Caco-2 (cell line): ENCODE results near the gene CCNA1. TPM values are rescaled to one million over a fixed set of nuclear protein-coding genes. Genes with fewer than 3 reads are reported as not detected.

Experiments used
- BruUV-seq: library from RNA; stranded (reverse); fragments of 400-500 nt; replicated peaks from 2 replicates; lab custom pipeline; 2021; lab: Mats Ljungman, UMichigan
- CTCF ChIA-PET: fragments of 300-600 bp; sonication (Branson Sonifier 250); formaldehyde crosslinking; loops from one replicate; lab custom pipeline; 2022; ENCODE audit warnings: antibody characterized with exemption; lab: Charles Lee
- POLR2A ChIA-PET: fragments of 300-600 bp; sonication (Branson Sonifier 250); formaldehyde crosslinking; loops from one replicate; lab custom pipeline; 2022; ENCODE audit warnings: antibody characterized with exemption; lab: Charles Lee
- DNase-seq, 2 experiments: peaks; one replicate each; pipeline versions ENCODE4 v3.0.0 to v3.0.0-alpha.2; 2020 to 2022
- H3K27me3 ChIP-seq: replicated peaks from 2 replicates; pipeline ENCODE4 v1.6.0; 2011; ENCODE audit warnings: low read length; ENCODE audit not compliant: control insufficient read depth, insufficient read depth
- H3K36me3 ChIP-seq: 2 replicates; pipeline ENCODE4 v1.5.1; 2011; ENCODE audit warnings: low read length; ENCODE audit not compliant: control insufficient read depth, insufficient read depth
- H3K4me1 ChIP-seq: fragments of 250-450 bp; sonication (Bioruptor Pico); 2 replicates; pipeline ENCODE4 v1.5.1; 2020; ENCODE audit warnings: mild to moderate bottlenecking
- H3K4me3 ChIP-seq: 2 replicates; pipeline ENCODE4 v1.5.1; 2011; ENCODE audit warnings: low read depth, mild to moderate bottlenecking, control low read depth, low read length
- H3K9me3 ChIP-seq: fragments of 250-450 bp; sonication (Bioruptor Pico); 2 replicates; pipeline ENCODE4 v1.5.1; 2020; ENCODE audit warnings: mild to moderate bottlenecking, moderate library complexity
- H3K27ac Mint-ChIP-seq: one replicate; pipeline ENCODE4 v1.8.0; 2022; ENCODE audit warnings: mixed read lengths; ENCODE audit not compliant: unreplicated experiment
- H3K27me3 Mint-ChIP-seq: one replicate; pipeline ENCODE4 v1.8.0; 2022; ENCODE audit warnings: mixed read lengths; ENCODE audit not compliant: insufficient read depth, unreplicated experiment
- H3K36me3 Mint-ChIP-seq: one replicate; pipeline ENCODE4 v1.8.0; 2022; ENCODE audit warnings: mild to moderate bottlenecking, mixed read lengths; ENCODE audit not compliant: insufficient read depth, unreplicated experiment
- H3K4me1 Mint-ChIP-seq: one replicate; pipeline ENCODE4 v1.8.0; 2022; ENCODE audit warnings: low read depth, mixed read lengths; ENCODE audit not compliant: unreplicated experiment
- H3K4me3 Mint-ChIP-seq: one replicate; pipeline ENCODE4 v1.8.0; 2022; ENCODE audit warnings: mild to moderate bottlenecking, moderate library complexity, mixed read lengths; ENCODE audit not compliant: unreplicated experiment
- H3K9me3 Mint-ChIP-seq: one replicate; pipeline ENCODE4 v1.8.0; 2022; ENCODE audit warnings: mixed read lengths; ENCODE audit not compliant: unreplicated experiment
- intact Hi-C: fragments of 100-400 bp; cut with micrococcal nuclease; formaldehyde crosslinking; loops from one replicate; pipeline ENCODE4 v1.10.0; 2022; ENCODE audit not compliant: unreplicated experiment
- total RNA-seq: library from RNA; stranded (reverse); gene quantifications from 2 replicates; pipeline ENCODE4 v1.2.3, GENCODE V29; 2022
- TF ChIP-seq, protein P1 (sequence below), 2 experiments: fragments of 200-600 bp in 1 of 2; IDR thresholded peaks; 1 replicate in 1 of 2; 2 replicates in 1 of 2; pipeline versions ENCODE4 v1.5.1 to v1.8.0; 2011 to 2022; ENCODE audit warnings: antibody characterized with exemption in 1 of 2, control low read depth in 1 of 2, inconsistent platforms in 1 of 2, low read depth in 1 of 2, low read length in 1 of 2, mild to moderate bottlenecking in 1 of 2, moderate library complexity in 1 of 2; ENCODE audit not compliant: insufficient read depth in 1 of 2, severe bottlenecking in 1 of 2, unreplicated experiment in 1 of 2

Gene CCNA1
- total RNA-seq, 1 experiment from 2014 or later = not detected

DNA sequence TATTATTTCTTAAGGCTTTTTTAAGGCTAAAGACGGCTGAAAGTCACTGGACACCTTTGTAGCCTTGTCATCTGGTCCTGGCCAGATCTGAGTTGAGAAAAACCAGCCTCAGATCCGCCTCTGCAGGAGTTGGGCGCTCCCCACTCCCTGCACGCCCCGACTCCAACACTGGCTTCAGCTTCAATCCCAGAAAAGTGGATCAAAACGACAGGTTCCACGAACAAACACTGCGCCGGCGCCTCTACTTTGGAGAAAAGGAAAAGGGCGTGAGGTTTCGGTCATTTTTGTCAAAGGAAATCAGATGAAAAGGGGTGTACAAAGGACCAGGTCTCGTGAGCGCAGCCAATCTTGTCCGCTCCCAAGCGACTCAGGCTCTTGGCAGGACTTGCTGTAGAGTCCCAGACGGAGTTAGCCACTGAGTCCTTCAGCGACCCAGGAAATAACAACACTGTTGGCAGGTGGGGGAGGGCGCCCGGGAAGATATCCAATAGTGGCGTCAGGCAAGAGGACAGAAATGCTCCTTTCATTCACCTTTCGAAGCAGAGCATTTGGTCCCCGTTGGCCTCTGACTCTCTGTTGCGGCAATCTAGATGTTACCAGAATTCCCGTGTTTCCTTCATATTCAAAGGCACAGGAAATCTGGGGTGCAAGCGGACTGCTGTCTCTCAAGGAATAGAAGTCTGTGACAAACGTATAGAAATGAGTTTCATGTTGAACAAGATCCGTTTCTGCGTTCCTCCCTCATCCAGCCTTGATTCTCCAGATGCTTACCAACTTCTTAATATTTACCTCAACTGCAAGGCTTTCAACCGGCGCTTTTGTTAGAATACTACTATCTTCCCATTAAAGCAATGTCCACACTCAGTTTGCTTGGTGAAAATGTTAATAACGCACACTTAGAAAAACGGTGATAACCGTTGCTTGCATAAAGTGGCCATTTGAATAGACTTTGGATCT, 1.8 kb upstream of the CCNA1 start:
- Histone ChIP-seq H3K36me3 (no peaks in the 10 kb centered on the region), H3K4me1 (no peaks in the 10 kb centered on the region), H3K27me3 (no peaks in the 10 kb centered on the region), H3K4me3 (no peak overlapping the region), H3K9me3 (no peaks in the 10 kb centered on the region)
- TF ChIP-seq, protein P1, sequence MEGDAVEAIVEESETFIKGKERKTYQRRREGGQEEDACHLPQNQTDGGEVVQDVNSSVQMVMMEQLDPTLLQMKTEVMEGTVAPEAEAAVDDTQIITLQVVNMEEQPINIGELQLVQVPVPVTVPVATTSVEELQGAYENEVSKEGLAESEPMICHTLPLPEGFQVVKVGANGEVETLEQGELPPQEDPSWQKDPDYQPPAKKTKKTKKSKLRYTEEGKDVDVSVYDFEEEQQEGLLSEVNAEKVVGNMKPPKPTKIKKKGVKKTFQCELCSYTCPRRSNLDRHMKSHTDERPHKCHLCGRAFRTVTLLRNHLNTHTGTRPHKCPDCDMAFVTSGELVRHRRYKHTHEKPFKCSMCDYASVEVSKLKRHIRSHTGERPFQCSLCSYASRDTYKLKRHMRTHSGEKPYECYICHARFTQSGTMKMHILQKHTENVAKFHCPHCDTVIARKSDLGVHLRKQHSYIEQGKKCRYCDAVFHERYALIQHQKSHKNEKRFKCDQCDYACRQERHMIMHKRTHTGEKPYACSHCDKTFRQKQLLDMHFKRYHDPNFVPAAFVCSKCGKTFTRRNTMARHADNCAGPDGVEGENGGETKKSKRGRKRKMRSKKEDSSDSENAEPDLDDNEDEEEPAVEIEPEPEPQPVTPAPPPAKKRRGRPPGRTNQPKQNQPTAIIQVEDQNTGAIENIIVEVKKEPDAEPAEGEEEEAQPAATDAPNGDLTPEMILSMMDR (IDR thresholded peaks at IDR 0.05; ENCODE audit: insufficient read depth in 1 of 2, low read depth in 1 of 2, low read length in 1 of 2, severe bottlenecking in 1 of 2, unreplicated experiment in 1 of 2) = no peak
- H3K4me3 Mint-ChIP-seq = no peak overlapping the region
- peaks cover 10% of the 10 kb centered on the region for H3K9me3 Mint-ChIP-seq
- BruUV-seq = no TSS peak
- ChIA-PET CTCF (no interaction called here), POLR2A (interaction anchor here (0.7 kb wide), 1 partner anchor 389 kb away, joined by 4 read pairs; the partner anchor contains the start of gene RFXAP)
- H3K27me3 Mint-ChIP-seq = no peaks in the 10 kb centered on the region
- intact Hi-C loops = no loop called here
- DNase-seq = no peak
- no peaks in the 10 kb centered on the region for H3K36me3 Mint-ChIP-seq
- no peaks in the 10 kb centered on the region for H3K4me1 Mint-ChIP-seq
- no peak overlapping the region for H3K27ac Mint-ChIP-seq

DNA sequence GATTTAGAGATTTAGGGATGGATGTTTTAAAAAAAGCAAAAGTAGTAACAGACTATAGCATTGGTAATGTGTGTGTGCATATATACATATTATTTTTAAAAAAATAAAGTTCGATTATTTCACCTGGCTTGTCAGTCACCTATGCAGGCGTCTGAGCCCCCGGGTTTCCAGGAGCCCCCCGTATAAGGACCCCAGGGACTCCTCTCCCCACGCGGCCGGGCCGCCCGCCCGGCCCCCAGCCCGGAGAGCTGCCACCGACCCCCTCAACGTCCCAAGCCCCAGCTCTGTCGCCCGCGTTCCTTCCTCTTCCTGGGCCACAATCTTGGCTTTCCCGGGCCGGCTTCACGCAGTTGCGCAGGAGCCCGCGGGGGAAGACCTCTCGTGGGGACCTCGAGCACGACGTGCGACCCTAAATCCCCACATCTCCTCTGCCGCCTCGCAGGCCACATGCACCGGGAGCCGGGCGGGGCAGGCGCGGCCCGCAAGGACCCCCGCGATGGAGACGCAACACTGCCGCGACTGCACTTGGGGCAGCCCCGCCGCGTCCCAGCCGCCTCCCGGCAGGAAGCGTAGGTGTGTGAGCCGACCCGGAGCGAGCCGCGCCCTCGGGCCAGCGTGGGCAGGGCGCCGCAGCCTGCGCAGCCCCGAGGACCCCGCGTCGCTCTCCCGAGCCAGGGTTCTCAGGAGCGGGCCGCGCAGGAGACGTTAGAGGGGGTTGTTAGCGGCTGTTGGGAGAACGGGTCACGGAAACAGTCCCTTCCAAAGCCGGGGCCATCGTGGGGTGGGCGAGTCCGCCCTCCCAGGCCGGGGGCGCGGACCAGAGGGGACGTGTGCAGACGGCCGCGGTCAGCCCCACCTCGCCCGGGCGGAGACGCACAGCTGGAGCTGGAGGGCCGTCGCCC, 840 bp upstream of the CCNA1 start:
- H3K36me3 Mint-ChIP-seq = no peaks in the 10 kb centered on the region
- no TSS peak for BruUV-seq
- ChIA-PET POLR2A (no interaction called here), CTCF (no interaction called here)
- Histone ChIP-seq H3K9me3 (no peaks in the 10 kb centered on the region), H3K4me1 (no peaks in the 10 kb centered on the region), H3K27me3 (no peaks in the 10 kb centered on the region), H3K36me3 (no peaks in the 10 kb centered on the region), H3K4me3 (no peak overlapping the region)
- TF ChIP-seq, protein P1 (IDR thresholded peaks at IDR 0.05; ENCODE audit: insufficient read depth in 1 of 2, low read depth in 1 of 2, low read length in 1 of 2, severe bottlenecking in 1 of 2, unreplicated experiment in 1 of 2) = no peak
- peaks cover 5% of the 10 kb centered on the region for H3K27me3 Mint-ChIP-seq
- intact Hi-C loops = no loop called here
- no peak overlapping the region for H3K27ac Mint-ChIP-seq
- DNase-seq = no peak
- H3K9me3 Mint-ChIP-seq = peaks cover 10% of the 10 kb centered on the region
- H3K4me1 Mint-ChIP-seq = no peaks in the 10 kb centered on the region
- H3K4me3 Mint-ChIP-seq = no peak overlapping the region

DNA sequence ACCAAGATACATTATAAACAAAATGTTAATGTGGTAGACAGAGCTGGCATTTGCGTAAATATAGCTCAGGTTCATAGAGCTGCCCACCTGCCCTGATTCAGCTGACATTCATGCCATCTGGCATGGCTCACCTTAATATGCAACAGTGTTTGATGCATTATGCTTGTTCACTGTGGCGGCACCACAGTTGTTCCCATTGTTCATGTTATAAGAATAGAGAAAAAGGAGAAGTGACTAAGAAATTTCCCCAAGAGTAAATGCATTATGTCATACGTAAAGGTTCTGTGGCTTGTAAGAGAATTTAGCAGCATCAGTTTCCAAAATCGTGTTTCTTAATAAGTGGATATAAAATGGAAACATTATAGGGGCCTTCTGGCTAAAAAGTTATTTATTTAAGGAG, 4.5 kb downstream of the CCNA1 start:
- Histone ChIP-seq H3K4me3 (no peak overlapping the region), H3K27me3 (no peaks in the 10 kb centered on the region), H3K36me3 (no peaks in the 10 kb centered on the region), H3K9me3 (no peaks in the 10 kb centered on the region), H3K4me1 (no peaks in the 10 kb centered on the region)
- no peak overlapping the region for H3K4me3 Mint-ChIP-seq
- intact Hi-C loops = no loop called here
- H3K4me1 Mint-ChIP-seq = no peaks in the 10 kb centered on the region
- no TSS peak for BruUV-seq
- H3K27ac Mint-ChIP-seq = no peak overlapping the region
- peaks cover 5% of the 10 kb centered on the region for H3K27me3 Mint-ChIP-seq
- POLR2A ChIA-PET = no interaction called here
- no peaks in the 10 kb centered on the region for H3K36me3 Mint-ChIP-seq
- no peak for DNase-seq
- peaks cover 10% of the 10 kb centered on the region for H3K9me3 Mint-ChIP-seq
- CTCF ChIA-PET = no interaction called here
- TF ChIP-seq, protein P1 (IDR thresholded peaks at IDR 0.05; ENCODE audit: insufficient read depth in 1 of 2, low read depth in 1 of 2, low read length in 1 of 2, severe bottlenecking in 1 of 2, unreplicated experiment in 1 of 2) = no peak
